WTC11 (cell line): ENCODE measurements around the gene ZMIZ1. TPM values are rescaled to one million over a fixed set of nuclear protein-coding genes. Genes with fewer than 3 reads are reported as not detected.

Experiments
- ATAC-seq: fragments of 200-7000 bp; cut with Tn5 transposase; 2 replicates; pipeline ENCODE4 v1.10.0; 2021; ENCODE audit warnings: mild to moderate bottlenecking, moderate library complexity
- CTCF ChIA-PET: fragments of 300-600 bp; sonication (Branson Sonifier 250); formaldehyde crosslinking; loops from one replicate; lab custom pipeline; 2021; ENCODE audit warnings: antibody characterized with exemption; lab: Charles Lee
- POLR2A ChIA-PET: fragments of 350-600 bp; sonication (Branson Sonifier 250); formaldehyde crosslinking; loops from one replicate; lab custom pipeline; 2021; ENCODE audit warnings: antibody characterized with exemption; lab: Charles Lee
- DNase-seq: peaks from one replicate; pipeline ENCODE4 v3.0.0; 2021; ENCODE audit warnings: low spot score
- H3K27ac Mint-ChIP-seq: 2 replicates; pipeline ENCODE4 v1.8.0; 2021; ENCODE audit warnings: mixed read lengths
- H3K27me3 Mint-ChIP-seq: 2 replicates; pipeline ENCODE4 v1.8.0; 2021; ENCODE audit warnings: low read depth, mild to moderate bottlenecking, moderate library complexity, mixed read lengths
- H3K36me3 Mint-ChIP-seq: 2 replicates; pipeline ENCODE4 v1.8.0; 2021; ENCODE audit warnings: mixed read lengths
- H3K4me1 Mint-ChIP-seq: 2 replicates; pipeline ENCODE4 v1.8.0; 2022; ENCODE audit warnings: mixed read lengths
- H3K4me3 Mint-ChIP-seq: 2 replicates; pipeline ENCODE4 v1.8.0; 2021; ENCODE audit warnings: mild to moderate bottlenecking, moderate library complexity, mixed read lengths
- H3K9me3 Mint-ChIP-seq: 2 replicates; pipeline ENCODE4 v1.8.0; 2021; ENCODE audit warnings: mixed read lengths
- ATF6 ChIP-seq: sonication (generic); formaldehyde crosslinking; IDR thresholded peaks from 2 replicates; pipeline ENCODE4 v1.8.1; 2023; ENCODE audit warnings: mild to moderate bottlenecking, missing genetic modification reagents
- CREB1 ChIP-seq: sonication (generic); formaldehyde crosslinking; IDR thresholded peaks from 2 replicates; pipeline ENCODE4 v1.8.0; 2023; ENCODE audit warnings: mild to moderate bottlenecking, missing genetic modification reagents
- CREM ChIP-seq: sonication (generic); formaldehyde crosslinking; IDR thresholded peaks from 2 replicates; pipeline ENCODE4 v1.8.1; 2022; ENCODE audit warnings: mild to moderate bottlenecking, missing genetic modification reagents, moderate library complexity
- E2F1 ChIP-seq: sonication (generic); formaldehyde crosslinking; IDR thresholded peaks from 2 replicates; pipeline ENCODE4 v1.8.0; 2022; ENCODE audit warnings: mild to moderate bottlenecking, missing genetic modification reagents
- EMX1 ChIP-seq: fragments of 250-450 bp; sonication (Bioruptor Pico); IDR thresholded peaks from 2 replicates; pipeline ENCODE4 v1.8.0; 2021; ENCODE audit warnings: mild to moderate bottlenecking
- FOXK1 ChIP-seq: sonication (generic); formaldehyde crosslinking; IDR thresholded peaks from 2 replicates; pipeline ENCODE4 v1.8.0; 2022; ENCODE audit warnings: mild to moderate bottlenecking, moderate library complexity, missing genetic modification reagents
- FOXP1 ChIP-seq: sonication (generic); formaldehyde crosslinking; IDR thresholded peaks from 2 replicates; pipeline ENCODE4 v1.8.0; 2022; ENCODE audit warnings: missing genetic modification reagents, mild to moderate bottlenecking, moderate library complexity, borderline replicate concordance
- NFATC4 ChIP-seq: fragments of 250-450 bp; sonication (Bioruptor Pico); IDR thresholded peaks from 2 replicates; pipeline ENCODE4 v1.9.0; 2021; ENCODE audit warnings: mild to moderate bottlenecking
- NFYB ChIP-seq: sonication (generic); formaldehyde crosslinking; conservative IDR thresholded peaks from 2 replicates; pipeline ENCODE4 v1.8.0; 2022; ENCODE audit warnings: low read depth, missing genetic modification reagents
- NR1H2 ChIP-seq: sonication (generic); formaldehyde crosslinking; IDR thresholded peaks from 2 replicates; pipeline ENCODE4 v1.9.0; 2021; ENCODE audit warnings: mild to moderate bottlenecking, moderate library complexity, missing genetic modification reagents
- NR2C2 ChIP-seq: sonication (generic); formaldehyde crosslinking; IDR thresholded peaks from 2 replicates; pipeline ENCODE4 v1.8.0; 2022; ENCODE audit warnings: mild to moderate bottlenecking, missing genetic modification reagents
- OVOL2 ChIP-seq: fragments of 250-450 bp; sonication (Bioruptor Pico); IDR thresholded peaks from 2 replicates; pipeline ENCODE4 v1.9.0; 2021; ENCODE audit warnings: mild to moderate bottlenecking, borderline replicate concordance
- PRRX2 ChIP-seq: fragments of 250-450 bp; sonication (Bioruptor Pico); IDR thresholded peaks from 2 replicates; pipeline ENCODE4 v1.8.0; 2021; ENCODE audit warnings: mild to moderate bottlenecking
- RORB ChIP-seq: fragments of 250-450 bp; sonication (Bioruptor Pico); IDR thresholded peaks from 2 replicates; pipeline ENCODE4 v1.9.0; 2021; ENCODE audit warnings: mild to moderate bottlenecking
- SMAD4 ChIP-seq: sonication (generic); formaldehyde crosslinking; IDR thresholded peaks from 2 replicates; pipeline ENCODE4 v1.8.0; 2022; ENCODE audit warnings: mild to moderate bottlenecking, missing genetic modification reagents
- TEAD1 ChIP-seq: sonication (generic); formaldehyde crosslinking; IDR thresholded peaks from 2 replicates; pipeline ENCODE4 v1.8.0; 2022; ENCODE audit warnings: mild to moderate bottlenecking, missing genetic modification reagents
- USF2 ChIP-seq: sonication (generic); formaldehyde crosslinking; IDR thresholded peaks from 2 replicates; pipeline ENCODE4 v1.8.1; 2023; ENCODE audit warnings: mild to moderate bottlenecking, missing genetic modification reagents, moderate library complexity
- ZNF121 ChIP-seq: sonication (generic); formaldehyde crosslinking; IDR thresholded peaks from 2 replicates; pipeline ENCODE4 v1.8.0; 2023; ENCODE audit warnings: missing genetic modification reagents
- ZNF396 ChIP-seq: fragments of 250-450 bp; sonication (Bioruptor Pico); IDR thresholded peaks from 2 replicates; pipeline ENCODE4 v1.8.0; 2021; ENCODE audit warnings: mild to moderate bottlenecking, moderate library complexity, borderline replicate concordance
- total RNA-seq: library from RNA; stranded (reverse); gene quantifications from 3 replicates; pipeline ENCODE4 v1.2.3, GENCODE V29; 2021
- TF ChIP-seq, protein P1 (sequence below): sonication (generic); formaldehyde crosslinking; IDR thresholded peaks from 2 replicates; pipeline ENCODE4 v1.8.0; 2023; ENCODE audit warnings: missing genetic modification reagents, mild to moderate bottlenecking, borderline replicate concordance
- TF ChIP-seq, protein P2 (sequence below): sonication (generic); formaldehyde crosslinking; IDR thresholded peaks from 2 replicates; pipeline ENCODE4 v1.8.1; 2022; ENCODE audit warnings: low read depth, mild to moderate bottlenecking, moderate library complexity, missing genetic modification reagents, borderline replicate concordance
- TF ChIP-seq, protein P3 (sequence below): fragments of 250-450 bp; sonication (Bioruptor Pico); conservative IDR thresholded peaks from 2 replicates; pipeline ENCODE4 v1.9.0; 2021; ENCODE audit warnings: mild to moderate bottlenecking
- TF ChIP-seq, protein P4 (sequence below): sonication (generic); formaldehyde crosslinking; IDR thresholded peaks from 2 replicates; pipeline ENCODE4 v1.8.0; 2022; ENCODE audit warnings: mild to moderate bottlenecking, missing genetic modification reagents

ZMIZ1 gene
- total RNA-seq, 1 experiment from 2014 or later, result 44.4 TPM

- TF ChIP-seq, protein P1, sequence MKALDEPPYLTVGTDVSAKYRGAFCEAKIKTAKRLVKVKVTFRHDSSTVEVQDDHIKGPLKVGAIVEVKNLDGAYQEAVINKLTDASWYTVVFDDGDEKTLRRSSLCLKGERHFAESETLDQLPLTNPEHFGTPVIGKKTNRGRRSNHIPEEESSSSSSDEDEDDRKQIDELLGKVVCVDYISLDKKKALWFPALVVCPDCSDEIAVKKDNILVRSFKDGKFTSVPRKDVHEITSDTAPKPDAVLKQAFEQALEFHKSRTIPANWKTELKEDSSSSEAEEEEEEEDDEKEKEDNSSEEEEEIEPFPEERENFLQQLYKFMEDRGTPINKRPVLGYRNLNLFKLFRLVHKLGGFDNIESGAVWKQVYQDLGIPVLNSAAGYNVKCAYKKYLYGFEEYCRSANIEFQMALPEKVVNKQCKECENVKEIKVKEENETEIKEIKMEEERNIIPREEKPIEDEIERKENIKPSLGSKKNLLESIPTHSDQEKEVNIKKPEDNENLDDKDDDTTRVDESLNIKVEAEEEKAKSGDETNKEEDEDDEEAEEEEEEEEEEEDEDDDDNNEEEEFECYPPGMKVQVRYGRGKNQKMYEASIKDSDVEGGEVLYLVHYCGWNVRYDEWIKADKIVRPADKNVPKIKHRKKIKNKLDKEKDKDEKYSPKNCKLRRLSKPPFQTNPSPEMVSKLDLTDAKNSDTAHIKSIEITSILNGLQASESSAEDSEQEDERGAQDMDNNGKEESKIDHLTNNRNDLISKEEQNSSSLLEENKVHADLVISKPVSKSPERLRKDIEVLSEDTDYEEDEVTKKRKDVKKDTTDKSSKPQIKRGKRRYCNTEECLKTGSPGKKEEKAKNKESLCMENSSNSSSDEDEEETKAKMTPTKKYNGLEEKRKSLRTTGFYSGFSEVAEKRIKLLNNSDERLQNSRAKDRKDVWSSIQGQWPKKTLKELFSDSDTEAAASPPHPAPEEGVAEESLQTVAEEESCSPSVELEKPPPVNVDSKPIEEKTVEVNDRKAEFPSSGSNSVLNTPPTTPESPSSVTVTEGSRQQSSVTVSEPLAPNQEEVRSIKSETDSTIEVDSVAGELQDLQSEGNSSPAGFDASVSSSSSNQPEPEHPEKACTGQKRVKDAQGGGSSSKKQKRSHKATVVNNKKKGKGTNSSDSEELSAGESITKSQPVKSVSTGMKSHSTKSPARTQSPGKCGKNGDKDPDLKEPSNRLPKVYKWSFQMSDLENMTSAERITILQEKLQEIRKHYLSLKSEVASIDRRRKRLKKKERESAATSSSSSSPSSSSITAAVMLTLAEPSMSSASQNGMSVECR, result no peak
- TF ChIP-seq OVOL2 (no peak), PRRX2 (CRISPR knock-in tag) (no peak), CREM (no peak), ZNF396 (no peak)
These were observed 199.4 kb downstream of the ZMIZ1 start (continued) for GRCh38 chr10:79268161-79268601.

DNA sequence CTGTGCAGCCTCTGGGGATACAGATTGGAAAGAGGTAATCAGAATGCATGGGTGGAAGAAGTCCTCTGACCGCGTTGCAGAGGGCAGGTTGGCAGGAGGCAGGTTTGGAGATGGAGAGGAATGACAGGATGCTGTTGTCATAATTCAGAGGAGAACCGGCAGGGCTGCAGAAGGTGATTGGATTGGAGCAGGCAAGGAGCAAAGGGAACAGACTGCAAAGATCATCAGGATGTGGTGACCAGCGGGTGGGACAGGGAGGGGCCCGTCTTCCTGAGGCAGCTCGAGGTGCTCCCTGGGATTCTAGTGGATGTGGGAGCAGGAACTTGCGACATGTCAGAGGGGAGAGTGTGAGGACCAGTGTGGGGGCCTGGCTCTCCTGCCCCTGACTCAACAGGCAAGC, 200.0 kb downstream of the ZMIZ1 start:
- no peak for TF ChIP-seq FOXP1 (CRISPR knock-in tag)
- no peak for TF ChIP-seq NFYB (CRISPR knock-in tag)
- CTCF ChIA-PET, result no interaction called here
- H3K36me3 Mint-ChIP-seq, result no peaks in the 10 kb centered on the region; the same call in 1 of the 2 replicates
- DNase-seq (no peak), ATAC-seq (no peak)
- H3K9me3 Mint-ChIP-seq, result no peaks in the 10 kb centered on the region
- H3K4me3 Mint-ChIP-seq, result no peak overlapping the region
- no peaks in the 10 kb centered on the region for H3K27me3 Mint-ChIP-seq
- H3K4me1 Mint-ChIP-seq, result peaks cover 11% of the 10 kb centered on the region
- H3K27ac Mint-ChIP-seq, result peak overlapping the region; percentile 79; the same call in 1 of the 2 replicates
- POLR2A ChIA-PET, result interaction anchor here (0.5 kb wide), 1 partner anchor 1133 kb away, joined by 4 read pairs; no protein-coding TSS in a partner anchor

GRCh38 chr10:79269443-79269842, 200.7 kb downstream of the ZMIZ1 start:
- no peak for DNase-seq
- ChIA-PET CTCF (no interaction called here), POLR2A (interaction anchor here (0.5 kb wide), 1 partner anchor 1132 kb away, joined by 4 read pairs; no protein-coding TSS in a partner anchor)
- no peaks in the 10 kb centered on the region for H3K27me3 Mint-ChIP-seq
- no peak for ATAC-seq
- H3K4me3 Mint-ChIP-seq, result no peak overlapping the region
- H3K36me3 Mint-ChIP-seq, result no peaks in the 10 kb centered on the region; the same call in 1 of the 2 replicates
- H3K4me1 Mint-ChIP-seq, result peaks cover 7% of the 10 kb centered on the region
- peak overlapping the region; percentile 68; the same call in 1 of the 2 replicates for H3K27ac Mint-ChIP-seq
- no peaks in the 10 kb centered on the region for H3K9me3 Mint-ChIP-seq
- TF ChIP-seq PRRX2 (CRISPR knock-in tag) (no peak), NFATC4 (CRISPR knock-in tag) (no peak), FOXK1 (CRISPR knock-in tag) (no peak), CREB1 (CRISPR knock-in tag) (no peak), RORB (no peak), SMAD4 (CRISPR knock-in tag) (no peak), NR1H2 (CRISPR knock-in tag) (no peak), USF2 (CRISPR knock-in tag) (no peak), NR2C2 (CRISPR knock-in tag) (no peak), ATF6 (CRISPR knock-in tag) (no peak), EMX1 (CRISPR knock-in tag) (no peak), E2F1 (CRISPR knock-in tag) (no peak), ZNF121 (CRISPR knock-in tag) (no peak), TEAD1 (CRISPR knock-in tag) (no peak)
- TF ChIP-seq, protein P2, sequence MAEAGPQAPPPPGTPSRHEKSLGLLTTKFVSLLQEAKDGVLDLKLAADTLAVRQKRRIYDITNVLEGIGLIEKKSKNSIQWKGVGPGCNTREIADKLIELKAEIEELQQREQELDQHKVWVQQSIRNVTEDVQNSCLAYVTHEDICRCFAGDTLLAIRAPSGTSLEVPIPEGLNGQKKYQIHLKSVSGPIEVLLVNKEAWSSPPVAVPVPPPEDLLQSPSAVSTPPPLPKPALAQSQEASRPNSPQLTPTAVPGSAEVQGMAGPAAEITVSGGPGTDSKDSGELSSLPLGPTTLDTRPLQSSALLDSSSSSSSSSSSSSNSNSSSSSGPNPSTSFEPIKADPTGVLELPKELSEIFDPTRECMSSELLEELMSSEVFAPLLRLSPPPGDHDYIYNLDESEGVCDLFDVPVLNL (CRISPR knock-in tag), result no peak
- TF ChIP-seq, protein P3, sequence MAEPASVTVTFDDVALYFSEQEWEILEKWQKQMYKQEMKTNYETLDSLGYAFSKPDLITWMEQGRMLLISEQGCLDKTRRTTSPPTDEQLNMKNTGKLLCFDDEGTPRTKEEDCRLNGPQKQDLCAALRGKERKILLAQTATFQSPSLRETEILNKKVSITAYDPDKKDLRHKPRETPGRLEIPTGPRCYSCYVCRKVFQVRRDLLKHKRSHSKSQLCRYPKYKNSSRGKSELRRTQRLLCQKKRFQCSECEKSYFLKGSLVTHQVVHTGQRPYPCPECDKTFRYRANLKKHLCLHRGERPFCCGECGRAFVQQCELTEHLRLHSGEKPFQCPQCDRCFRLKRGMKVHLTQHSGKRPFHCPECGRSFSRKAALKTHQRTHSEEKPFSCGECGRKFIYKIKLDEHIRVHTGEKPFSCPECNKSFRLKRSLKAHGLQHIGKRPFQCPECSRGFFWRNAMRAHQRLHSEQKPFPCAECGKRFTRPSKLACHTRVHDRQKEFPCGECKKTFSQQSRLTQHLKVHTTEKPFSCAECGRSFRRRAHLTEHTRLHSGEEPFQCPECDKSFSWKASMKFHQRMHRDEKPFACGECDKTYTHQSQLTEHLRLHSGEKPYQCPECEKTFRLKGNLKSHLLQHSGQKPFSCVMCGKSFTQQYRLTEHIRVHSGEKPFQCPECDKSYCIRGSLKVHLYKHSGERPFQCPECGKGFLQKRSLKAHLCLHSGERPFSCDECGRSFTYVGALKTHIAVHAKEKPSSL (CRISPR knock-in tag), result no peak
- TF ChIP-seq, protein P4, sequence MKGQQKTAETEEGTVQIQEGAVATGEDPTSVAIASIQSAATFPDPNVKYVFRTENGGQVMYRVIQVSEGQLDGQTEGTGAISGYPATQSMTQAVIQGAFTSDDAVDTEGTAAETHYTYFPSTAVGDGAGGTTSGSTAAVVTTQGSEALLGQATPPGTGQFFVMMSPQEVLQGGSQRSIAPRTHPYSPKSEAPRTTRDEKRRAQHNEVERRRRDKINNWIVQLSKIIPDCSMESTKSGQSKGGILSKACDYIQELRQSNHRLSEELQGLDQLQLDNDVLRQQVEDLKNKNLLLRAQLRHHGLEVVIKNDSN, result no peak
